HepG2 (cell line): Measurements from ENCODE around the gene EHD1. TPM values are rescaled to one million over a fixed set of nuclear protein-coding genes. Genes with fewer than 3 reads are reported as not detected.
A peak's percentile ranks its signal among the peaks of the same experiment; 100 is the strongest.

ENCODE experiments used
- GATA4 ChIP-seq: sonication (generic); IDR thresholded peaks from 2 replicates; pipeline ENCODE4 v1.6.1; 2016; ENCODE audit warnings: antibody characterized with exemption, low read depth, borderline replicate concordance
- RAD21 ChIP-seq: fragments of 450-650 bp; formaldehyde crosslinking; IDR thresholded peaks from 2 replicates; pipeline ENCODE4 v1.5.0; 2020; ENCODE audit warnings: mild to moderate bottlenecking
- TAF15 ChIP-seq: fragments of 200-400 bp; formaldehyde crosslinking; IDR thresholded peaks from one replicate; pipeline ENCODE4 v1.6.1; 2018; ENCODE audit warnings: mild to moderate bottlenecking, low read depth, low read length; ENCODE audit not compliant: poor library complexity, severe bottlenecking
- ZNF589 ChIP-seq: sonication (generic); formaldehyde crosslinking; conservative IDR thresholded peaks from 2 replicates; pipeline ENCODE4 v1.8.0; 2022; ENCODE audit warnings: mild to moderate bottlenecking, moderate library complexity, missing genetic modification reagents
- polyA plus RNA-seq, 8 experiments: library from polyadenylated mRNA; depleted of rRNA in 3 of 8; stranded (reverse) in 7 of 8; unstranded in 1 of 8; fragments of >200 nt; fragmentation: Illumina TruSeq in 4 of 8; extraction: Trizol in 4 of 8; gene quantifications; 2 replicates each; pipeline versions ENCODE4 v1.2.1 to v1.2.3, GENCODE V29; 2011 to 2016; ENCODE audit warnings: low read depth in 4 of 8, missing spikeins in 1 of 8, mixed read lengths in 1 of 8; ENCODE audit not compliant: insufficient read depth in 1 of 8
- total RNA-seq, 5 experiments: library from RNA; depleted of rRNA; stranded (reverse); fragments of >200 nt; fragmentation: Illumina TruSeq; extraction: Trizol; gene quantifications; 2 replicates each; pipeline ENCODE4 v1.2.3, GENCODE V29; 2016; ENCODE audit warnings: low read depth in 1 of 5
- TF ChIP-seq, protein P1 (sequence below): sonication (generic); formaldehyde crosslinking; conservative IDR thresholded peaks from 2 replicates; pipeline ENCODE4 v1.8.0; 2022; ENCODE audit warnings: mild to moderate bottlenecking, moderate library complexity, missing genetic modification reagents
- TF ChIP-seq, protein P2 (sequence below): sonication (generic); formaldehyde crosslinking; IDR thresholded peaks from 2 replicates; pipeline ENCODE4 v1.4.0; 2020; ENCODE audit warnings: missing genetic modification reagents
- TF ChIP-seq, protein P3 (sequence below): sonication (generic); IDR thresholded peaks from 2 replicates; pipeline ENCODE4 v1.6.1; 2016; ENCODE audit warnings: low read depth, borderline replicate concordance
- TF ChIP-seq, protein P4 (sequence below): sonication (generic); formaldehyde crosslinking; conservative IDR thresholded peaks from 2 replicates; pipeline ENCODE4 v1.8.0; 2022; ENCODE audit warnings: missing genetic modification reagents

Gene EHD1
- total and polyA plus RNA-seq, 2 of the 13 experiments (the other 11 are each of a cell fraction or from before 2014, with no cell fraction given): 23.6 to 26.6 TPM

DNA sequence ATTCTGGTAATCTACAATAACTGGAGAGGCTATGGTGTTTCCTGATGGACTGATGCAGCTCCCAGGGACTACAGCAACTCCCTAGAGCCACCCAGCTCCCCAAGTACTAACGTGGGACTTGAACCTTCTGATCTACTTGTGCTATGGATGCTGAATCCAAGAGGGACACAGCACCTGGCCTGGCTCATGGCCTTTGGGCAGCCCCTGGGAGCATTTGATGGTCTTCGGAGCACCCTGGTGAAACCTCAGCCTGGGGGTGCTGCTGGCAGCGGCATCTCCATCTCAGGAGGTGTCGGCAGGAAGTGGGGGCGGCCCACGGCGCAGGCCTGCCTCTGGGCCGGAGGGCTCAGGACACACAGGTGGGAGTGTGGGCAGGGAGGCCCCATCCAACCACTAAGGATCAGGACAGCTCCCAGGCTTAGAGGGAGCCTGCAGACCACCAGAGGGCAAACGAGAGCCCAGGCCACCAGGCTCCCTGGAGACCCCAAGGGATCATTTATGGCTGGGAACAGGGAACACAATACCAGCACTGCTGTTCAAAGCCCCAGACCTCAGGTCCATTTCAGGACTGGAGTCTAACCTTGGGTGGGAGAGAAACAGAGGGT is 8.7 kb downstream of the EHD1 start (continued):
- TF ChIP-seq, protein P1, sequence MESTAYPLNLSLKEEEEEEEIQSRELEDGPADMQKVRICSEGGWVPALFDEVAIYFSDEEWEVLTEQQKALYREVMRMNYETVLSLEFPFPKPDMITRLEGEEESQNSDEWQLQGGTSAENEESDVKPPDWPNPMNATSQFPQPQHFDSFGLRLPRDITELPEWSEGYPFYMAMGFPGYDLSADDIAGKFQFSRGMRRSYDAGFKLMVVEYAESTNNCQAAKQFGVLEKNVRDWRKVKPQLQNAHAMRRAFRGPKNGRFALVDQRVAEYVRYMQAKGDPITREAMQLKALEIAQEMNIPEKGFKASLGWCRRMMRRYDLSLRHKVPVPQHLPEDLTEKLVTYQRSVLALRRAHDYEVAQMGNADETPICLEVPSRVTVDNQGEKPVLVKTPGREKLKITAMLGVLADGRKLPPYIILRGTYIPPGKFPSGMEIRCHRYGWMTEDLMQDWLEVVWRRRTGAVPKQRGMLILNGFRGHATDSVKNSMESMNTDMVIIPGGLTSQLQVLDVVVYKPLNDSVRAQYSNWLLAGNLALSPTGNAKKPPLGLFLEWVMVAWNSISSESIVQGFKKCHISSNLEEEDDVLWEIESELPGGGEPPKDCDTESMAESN (CRISPR knock-in tag): no peak
- TF ChIP-seq TAF15: no peak
- no peak for TF ChIP-seq GATA4
- peak; percentile 63 for TF ChIP-seq RAD21 (CRISPR knock-in tag)
- TF ChIP-seq, protein P2, sequence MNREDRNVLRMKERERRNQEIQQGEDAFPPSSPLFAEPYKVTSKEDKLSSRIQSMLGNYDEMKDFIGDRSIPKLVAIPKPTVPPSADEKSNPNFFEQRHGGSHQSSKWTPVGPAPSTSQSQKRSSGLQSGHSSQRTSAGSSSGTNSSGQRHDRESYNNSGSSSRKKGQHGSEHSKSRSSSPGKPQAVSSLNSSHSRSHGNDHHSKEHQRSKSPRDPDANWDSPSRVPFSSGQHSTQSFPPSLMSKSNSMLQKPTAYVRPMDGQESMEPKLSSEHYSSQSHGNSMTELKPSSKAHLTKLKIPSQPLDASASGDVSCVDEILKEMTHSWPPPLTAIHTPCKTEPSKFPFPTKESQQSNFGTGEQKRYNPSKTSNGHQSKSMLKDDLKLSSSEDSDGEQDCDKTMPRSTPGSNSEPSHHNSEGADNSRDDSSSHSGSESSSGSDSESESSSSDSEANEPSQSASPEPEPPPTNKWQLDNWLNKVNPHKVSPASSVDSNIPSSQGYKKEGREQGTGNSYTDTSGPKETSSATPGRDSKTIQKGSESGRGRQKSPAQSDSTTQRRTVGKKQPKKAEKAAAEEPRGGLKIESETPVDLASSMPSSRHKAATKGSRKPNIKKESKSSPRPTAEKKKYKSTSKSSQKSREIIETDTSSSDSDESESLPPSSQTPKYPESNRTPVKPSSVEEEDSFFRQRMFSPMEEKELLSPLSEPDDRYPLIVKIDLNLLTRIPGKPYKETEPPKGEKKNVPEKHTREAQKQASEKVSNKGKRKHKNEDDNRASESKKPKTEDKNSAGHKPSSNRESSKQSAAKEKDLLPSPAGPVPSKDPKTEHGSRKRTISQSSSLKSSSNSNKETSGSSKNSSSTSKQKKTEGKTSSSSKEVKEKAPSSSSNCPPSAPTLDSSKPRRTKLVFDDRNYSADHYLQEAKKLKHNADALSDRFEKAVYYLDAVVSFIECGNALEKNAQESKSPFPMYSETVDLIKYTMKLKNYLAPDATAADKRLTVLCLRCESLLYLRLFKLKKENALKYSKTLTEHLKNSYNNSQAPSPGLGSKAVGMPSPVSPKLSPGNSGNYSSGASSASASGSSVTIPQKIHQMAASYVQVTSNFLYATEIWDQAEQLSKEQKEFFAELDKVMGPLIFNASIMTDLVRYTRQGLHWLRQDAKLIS (CRISPR knock-in tag): 0 out of 2 replicates have a peak, but pooled peaks have one; percentile 3
- TF ChIP-seq, protein P3, sequence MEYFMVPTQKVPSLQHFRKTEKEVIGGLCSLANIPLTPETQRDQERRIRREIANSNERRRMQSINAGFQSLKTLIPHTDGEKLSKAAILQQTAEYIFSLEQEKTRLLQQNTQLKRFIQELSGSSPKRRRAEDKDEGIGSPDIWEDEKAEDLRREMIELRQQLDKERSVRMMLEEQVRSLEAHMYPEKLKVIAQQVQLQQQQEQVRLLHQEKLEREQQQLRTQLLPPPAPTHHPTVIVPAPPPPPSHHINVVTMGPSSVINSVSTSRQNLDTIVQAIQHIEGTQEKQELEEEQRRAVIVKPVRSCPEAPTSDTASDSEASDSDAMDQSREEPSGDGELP: no peak
- no peak for TF ChIP-seq ZNF589 (CRISPR knock-in tag)
- TF ChIP-seq, protein P4, sequence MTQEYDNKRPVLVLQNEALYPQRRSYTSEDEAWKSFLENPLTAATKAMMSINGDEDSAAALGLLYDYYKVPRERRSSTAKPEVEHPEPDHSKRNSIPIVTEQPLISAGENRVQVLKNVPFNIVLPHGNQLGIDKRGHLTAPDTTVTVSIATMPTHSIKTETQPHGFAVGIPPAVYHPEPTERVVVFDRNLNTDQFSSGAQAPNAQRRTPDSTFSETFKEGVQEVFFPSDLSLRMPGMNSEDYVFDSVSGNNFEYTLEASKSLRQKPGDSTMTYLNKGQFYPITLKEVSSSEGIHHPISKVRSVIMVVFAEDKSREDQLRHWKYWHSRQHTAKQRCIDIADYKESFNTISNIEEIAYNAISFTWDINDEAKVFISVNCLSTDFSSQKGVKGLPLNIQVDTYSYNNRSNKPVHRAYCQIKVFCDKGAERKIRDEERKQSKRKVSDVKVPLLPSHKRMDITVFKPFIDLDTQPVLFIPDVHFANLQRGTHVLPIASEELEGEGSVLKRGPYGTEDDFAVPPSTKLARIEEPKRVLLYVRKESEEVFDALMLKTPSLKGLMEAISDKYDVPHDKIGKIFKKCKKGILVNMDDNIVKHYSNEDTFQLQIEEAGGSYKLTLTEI (CRISPR knock-in tag): no peak
